Measurements from ENCODE around the gene PIGM.

The PIGM gene

GRCh38 chr1:160040476-160040875 is 8.7 kb upstream of the PIGM start:
- DNase-seq (ENCODE audit: low read depth), result no peak
- no peak for TF ChIP-seq CTCF (IDR thresholded peaks at IDR 0.05; ENCODE audit: low read depth, low read length, missing control alignments)
- in situ Hi-C loops (cut with HindIII; ENCODE audit: low sequenced_read_pairs), result no loop called here
- no peak overlapping the region for H3K4me3 ChIP-seq (ENCODE audit: low read depth, low read length)

DNA sequence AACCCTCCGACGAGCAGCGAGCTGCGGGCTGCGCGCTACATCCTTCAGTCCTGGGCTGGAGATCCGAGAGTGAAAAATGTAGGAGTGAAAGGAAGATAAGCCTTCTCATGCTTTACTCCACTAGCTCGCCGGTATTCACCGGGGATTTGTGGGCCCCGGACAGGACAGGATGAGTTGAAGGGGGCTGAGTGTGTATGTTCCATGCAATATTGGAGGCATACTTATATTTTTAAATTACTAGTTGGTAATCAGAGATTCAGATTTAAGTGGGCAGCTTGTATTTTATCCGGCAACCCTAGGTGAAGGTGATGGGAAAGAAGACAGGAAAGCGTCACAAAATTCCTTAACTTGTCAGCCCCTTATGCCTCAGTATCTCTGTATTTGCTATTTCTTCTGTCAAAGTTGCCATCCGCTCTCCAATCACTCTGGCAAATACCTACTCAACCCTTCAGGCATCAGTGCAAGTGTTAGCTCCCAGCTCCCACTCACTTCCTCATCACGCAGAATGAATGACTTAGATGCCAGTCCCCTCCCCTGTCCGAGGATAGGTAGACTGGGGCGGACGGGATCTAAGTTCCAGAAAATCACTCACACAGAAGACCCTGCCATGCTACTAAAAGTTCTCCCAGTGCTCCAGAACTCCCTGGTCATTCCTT is 503 bp upstream of the PIGM start:
- no peak for DNase-seq (ENCODE audit: low read depth)
- TF ChIP-seq CTCF (IDR thresholded peaks at IDR 0.05; ENCODE audit: low read depth, low read length, missing control alignments), result no peak
- peak overlapping the region; percentile 86 for H3K4me3 ChIP-seq (ENCODE audit: low read depth, low read length)
- in situ Hi-C loops (cut with HindIII; ENCODE audit: low sequenced_read_pairs), result no loop called here

- no peak for TF ChIP-seq CTCF (IDR thresholded peaks at IDR 0.05; ENCODE audit: low read depth, low read length, missing control alignments)
- no peak for DNase-seq (ENCODE audit: low read depth)
- peak overlapping the region; percentile 86 for H3K4me3 ChIP-seq (ENCODE audit: low read depth, low read length)
- in situ Hi-C loops (cut with HindIII; ENCODE audit: low sequenced_read_pairs), result no loop called here
These were observed 979 bp downstream of the PIGM start for GRCh38 chr1:160030657-160031364.

DNA sequence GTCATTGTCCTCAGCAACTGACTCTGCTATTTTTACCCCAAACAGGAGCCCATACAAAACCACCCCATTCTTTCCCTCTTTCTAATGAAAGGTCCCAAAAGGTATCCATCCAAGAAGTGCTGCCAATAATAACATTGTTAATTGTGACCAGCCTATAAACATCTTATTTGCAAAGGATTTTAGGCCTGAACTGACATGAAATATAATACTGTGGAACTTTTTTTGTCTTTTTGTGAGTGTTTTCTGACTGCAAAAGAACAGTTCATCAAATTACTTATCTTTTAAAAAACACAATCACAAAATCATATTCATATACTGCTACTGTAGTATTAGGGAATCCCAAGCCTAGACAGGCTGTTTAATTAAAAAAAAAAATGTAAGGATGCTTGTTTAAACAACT is 3.4 kb downstream of the PIGM start:
- H3K4me3 ChIP-seq (ENCODE audit: low read depth, low read length), result no peak overlapping the region
- no peak for TF ChIP-seq CTCF (IDR thresholded peaks at IDR 0.05; ENCODE audit: low read depth, low read length, missing control alignments)
- DNase-seq (ENCODE audit: low read depth), result no peak
- in situ Hi-C loops (cut with HindIII; ENCODE audit: low sequenced_read_pairs), result no loop called here

DNA sequence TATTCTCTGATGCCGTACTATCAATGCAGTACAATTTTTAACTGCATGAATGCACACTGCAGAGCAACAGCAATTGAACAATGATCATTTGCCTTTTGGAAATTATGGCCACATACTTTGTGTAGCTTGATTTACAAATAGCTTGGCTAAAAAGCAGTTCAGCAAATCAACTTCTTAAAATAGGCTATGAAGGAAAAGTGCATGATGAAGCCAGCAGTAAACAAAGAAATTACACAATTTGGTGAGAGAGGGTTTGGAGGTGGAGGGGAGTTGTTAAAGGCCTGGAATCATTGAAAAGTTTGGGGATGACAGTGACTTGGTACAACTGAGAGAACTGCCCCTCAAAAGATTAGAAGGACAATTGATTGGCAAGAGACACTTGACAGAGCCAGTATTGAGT is 6.5 kb downstream of the PIGM start:
- TF ChIP-seq CTCF (IDR thresholded peaks at IDR 0.05; ENCODE audit: low read depth, low read length, missing control alignments), result no peak
- no peak overlapping the region for H3K4me3 ChIP-seq (ENCODE audit: low read depth, low read length)
- DNase-seq (ENCODE audit: low read depth), result no peak
- in situ Hi-C loops (cut with HindIII; ENCODE audit: low sequenced_read_pairs), result no loop called here

DNA sequence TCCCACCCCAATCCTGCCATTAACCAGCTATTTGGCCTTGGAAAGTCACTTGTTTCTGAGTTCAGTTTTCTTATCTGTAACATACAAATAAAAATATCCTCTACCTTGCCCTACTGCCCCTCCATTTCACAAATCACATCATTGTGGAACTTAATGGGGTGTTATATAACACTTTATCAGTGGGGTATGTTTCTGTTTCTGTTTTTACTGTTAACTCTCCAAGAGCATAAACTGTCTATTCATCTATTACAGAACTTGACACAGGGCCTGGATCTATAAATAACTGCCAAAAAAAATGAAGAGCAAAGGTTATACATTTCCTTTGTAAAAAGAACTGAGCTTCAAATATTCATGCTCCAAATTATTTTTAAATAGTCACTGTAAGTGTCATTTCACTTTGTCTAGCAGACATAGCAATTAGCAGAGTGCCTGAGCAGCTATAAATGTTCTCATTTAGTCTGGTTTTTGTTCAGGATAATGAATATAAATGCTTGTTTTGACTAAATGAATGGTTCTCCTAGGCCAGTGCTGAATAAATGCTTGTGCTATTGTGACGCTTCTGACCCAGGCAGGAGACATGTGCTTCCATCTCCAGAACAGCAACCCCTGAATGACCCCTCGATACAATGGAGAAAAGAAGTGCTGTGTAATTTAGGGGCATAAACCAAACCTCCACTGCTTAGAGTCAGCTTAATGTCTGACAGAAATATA is 7.4 kb downstream of the PIGM start:
- no peak overlapping the region for H3K4me3 ChIP-seq (ENCODE audit: low read depth, low read length)
- in situ Hi-C loops (cut with HindIII; ENCODE audit: low sequenced_read_pairs), result loop anchor here (25.0 kb wide), 1 partner anchor 237 kb away; the partner anchor contains the start of gene DUSP23
- no peak for DNase-seq (ENCODE audit: low read depth)
- no peak for TF ChIP-seq CTCF (IDR thresholded peaks at IDR 0.05; ENCODE audit: low read depth, low read length, missing control alignments)
